ENCODE results near the gene RASSF10.

Gene RASSF10

DNA sequence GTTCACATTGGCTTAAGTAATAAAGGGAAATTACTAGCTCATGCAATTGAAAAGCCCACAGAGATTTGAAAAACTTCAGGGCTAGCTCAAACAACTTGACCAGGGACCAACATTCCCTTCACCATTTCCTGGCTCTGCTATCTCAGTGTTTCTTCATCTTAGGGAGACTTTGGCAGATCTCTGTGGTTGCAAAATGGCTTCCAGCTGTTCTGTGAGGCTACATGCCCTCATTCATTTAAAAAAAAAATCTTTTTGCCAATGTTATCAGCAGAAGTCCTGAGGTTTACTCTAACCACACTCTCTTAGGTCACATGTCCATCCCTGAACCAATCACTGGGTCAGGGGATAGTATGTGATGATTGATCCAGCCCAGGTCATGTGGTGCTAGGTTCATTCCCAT, 13.9 kb upstream of the RASSF10 start:
- DNase-seq = no peak

DNA sequence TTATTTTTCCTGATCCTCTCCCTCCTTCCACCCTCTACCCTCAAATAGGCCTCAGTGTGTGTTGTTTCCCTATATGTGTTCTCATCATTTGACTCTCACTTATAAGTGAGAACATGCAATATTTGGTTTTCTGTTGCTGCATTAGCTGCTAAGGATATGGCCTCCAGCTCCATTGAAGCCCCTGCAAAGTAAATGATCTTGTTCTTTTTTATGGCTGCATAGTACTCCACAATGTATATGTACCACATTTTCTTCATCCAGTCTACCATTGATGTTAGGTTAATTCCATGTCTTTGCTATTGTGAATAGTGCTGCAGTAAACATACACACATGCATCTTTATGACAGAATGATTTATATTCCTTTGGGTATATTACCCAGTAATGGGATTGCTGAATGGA, 13.3 kb upstream of the RASSF10 start:
- DNase-seq = no peak

DNA sequence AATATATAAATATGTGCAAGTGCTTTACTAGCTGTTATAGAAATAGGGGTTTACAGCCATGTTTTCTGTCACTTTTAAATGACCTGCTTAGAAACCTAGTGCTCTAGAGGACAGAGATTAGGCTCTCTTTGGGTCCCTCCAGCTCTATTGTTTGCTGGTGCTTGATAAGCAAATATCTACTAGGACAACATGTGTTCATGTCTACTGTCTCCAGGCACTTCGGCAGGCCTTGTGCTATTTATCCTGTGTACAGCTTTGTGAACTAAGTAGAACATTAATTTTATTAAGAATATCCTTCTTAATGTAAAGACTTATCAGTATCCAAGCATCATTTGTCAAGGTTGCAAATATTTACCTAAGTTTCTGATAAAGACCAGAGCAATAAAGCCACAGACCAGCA, 11.9 kb upstream of the RASSF10 start:
- DNase-seq = no peak

DNA sequence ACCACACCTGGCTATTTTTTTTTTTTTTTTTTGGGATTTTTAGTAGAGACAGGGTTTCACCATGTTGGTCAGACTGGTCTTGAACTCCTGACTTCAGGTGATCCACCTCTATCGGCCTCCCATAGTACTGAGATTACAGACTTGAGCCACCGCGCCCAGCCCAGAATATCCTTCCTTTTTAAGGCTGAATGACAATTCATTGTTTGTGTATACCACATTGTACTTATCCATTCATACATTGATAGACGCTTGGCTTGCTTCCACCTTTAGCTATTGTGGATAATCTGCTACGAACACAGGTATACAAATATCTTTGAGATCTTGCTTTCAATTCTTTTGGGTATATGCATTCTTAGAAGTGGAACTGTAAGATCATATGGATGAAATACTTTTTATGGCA, 10.8 kb upstream of the RASSF10 start:
- no peak for DNase-seq

DNA sequence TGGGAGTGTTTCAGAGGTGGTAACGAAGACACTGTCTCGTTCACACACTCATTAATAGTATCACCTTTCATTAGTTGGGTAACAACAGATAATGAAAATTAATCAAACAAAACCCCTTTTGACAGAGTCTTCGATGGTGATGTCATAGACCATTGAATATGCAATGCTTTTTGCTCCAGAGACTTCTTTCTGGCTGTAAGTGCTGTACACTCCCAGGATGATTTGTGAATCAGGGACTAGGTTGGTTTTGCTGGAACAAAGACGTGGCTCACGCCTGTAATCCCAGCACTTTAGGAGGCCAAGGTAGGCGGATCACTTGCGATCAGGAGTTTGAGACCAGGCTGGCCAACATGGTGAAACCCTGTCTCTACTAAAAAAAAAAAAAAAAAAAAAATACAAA, 9.5 kb upstream of the RASSF10 start:
- DNase-seq = no peak

DNA sequence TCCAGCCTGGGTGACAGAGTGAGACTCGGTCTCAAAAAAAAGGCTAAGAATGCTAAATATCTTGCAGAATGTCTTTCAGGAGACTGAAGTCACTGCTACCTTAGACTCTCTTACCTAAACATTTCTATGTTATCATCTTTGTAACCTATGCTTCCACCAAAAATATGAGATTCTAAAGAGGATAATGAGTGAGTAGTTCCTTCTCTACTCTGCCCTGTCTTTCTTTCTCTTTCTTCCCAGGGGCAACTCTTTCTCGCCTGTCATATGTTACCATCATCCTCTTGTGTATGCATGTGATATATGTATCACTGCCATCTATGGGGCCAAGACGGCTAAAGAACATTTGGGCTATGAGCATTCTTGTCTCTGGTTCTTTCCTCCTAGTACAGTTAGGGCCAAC, 9.0 kb upstream of the RASSF10 start:
- DNase-seq = no peak

DNA sequence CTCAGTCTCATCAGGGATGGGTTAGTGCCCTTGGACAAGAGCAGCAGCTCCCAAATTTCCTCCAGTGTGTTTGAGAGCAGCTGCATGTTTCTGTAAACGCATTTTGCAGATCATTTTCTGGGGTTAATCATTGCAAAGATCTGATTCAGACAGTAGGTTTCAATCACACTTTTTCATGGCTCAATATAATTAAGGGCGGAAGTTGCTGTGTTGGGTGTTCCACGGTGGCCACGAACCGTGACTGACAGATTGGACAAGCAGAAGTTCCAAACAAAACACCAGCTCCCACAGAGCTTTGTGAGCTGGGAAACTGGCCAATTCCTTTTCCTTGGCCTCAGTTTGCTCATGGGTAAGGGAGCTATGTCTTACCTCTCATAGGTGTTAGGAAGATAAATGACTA, 8.4 kb upstream of the RASSF10 start:
- no peak for DNase-seq

DNA sequence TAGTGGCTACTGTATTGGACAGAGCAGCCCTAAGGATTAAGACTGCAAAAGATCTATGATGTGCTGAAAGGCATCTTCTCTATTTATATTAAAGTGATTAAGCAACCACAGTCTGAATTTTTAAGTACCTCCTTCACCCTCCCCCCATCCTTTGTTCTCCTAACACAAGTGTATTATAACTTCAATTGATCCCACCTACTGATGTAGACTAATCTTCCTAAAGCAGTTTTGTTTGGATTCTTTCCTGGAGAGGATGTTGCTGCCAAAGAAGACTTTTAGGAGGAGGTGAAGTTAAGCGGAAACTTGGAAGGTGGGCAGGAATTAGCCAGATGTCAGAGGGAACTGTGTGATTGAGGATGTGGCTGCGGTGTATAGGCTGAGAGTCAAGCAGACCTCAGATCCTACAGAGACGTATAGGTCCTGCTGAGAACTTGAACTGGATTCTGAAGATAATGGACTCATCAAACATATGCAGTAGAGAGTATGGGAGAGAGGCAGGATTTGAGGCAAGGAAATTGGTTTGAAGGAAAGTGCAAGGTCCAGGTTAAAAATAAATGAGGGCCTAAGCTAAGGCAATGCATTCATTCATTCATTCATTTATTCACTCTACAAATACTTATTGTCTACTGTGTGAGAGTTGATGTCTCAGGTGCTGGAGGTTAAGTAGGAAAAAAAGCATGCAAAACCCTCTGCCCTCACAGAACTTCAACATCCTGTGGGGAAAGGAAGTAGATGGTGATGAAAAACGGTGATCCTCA, 5.2 kb upstream of the RASSF10 start:
- DNase-seq = no peak

DNA sequence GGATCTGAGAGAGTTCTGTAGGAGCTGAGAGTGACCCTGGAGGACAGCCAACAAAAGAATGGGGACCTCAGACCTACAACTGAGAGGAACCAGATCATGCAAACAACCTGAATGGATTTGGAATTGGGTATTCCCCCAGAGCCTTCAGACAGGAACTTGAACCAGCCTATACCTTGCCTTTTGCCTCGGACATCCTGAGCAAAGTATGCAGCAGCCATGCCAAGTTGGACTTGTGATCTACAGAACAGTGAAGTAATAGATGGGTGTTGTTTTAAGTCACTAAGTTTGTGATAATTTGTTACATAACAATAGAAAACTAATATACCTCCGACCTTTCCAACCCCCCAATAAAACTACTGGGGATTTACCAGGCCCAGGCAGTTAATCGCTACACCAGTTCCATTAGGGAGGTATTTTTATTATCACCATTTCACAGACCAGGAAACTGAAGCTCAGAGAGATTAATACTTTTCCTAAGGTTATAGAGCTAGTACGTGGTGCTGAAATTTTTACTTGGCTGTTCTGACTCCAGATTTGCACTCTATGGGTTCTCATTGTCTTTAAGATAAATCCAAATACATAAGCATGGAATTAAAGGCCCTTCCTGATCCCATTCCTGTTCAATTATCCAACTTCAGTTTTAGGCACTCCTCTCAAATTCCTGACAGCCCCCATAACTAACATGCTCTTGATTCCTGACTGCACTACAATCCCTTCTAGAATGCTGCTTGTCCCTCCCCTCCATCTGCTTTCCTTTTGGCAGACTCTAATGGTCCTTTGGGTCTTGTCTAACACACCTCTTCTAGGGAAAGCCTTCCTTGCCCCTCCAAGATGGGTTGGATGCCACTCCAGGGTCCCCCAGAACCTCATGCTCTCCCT, 1.7 kb upstream of the RASSF10 start:
- DNase-seq = no peak

DNA sequence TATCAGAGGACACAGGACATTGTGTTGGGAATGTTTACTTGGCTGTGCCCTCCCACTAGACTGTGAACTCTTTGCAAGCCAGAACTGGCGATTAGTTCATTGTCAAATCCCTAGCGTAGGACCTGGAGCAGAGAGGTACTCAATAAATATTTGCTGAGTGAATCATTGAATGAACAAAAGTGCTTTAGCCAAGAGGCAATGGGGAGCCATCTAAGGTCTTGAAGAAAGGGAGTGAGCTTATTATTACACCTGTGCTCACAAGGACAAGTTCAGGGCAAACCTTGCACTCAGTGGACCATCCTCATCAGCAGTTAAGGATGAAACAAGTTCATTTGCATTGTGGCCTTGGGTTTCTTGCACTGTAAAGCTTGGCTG, 1.1 kb upstream of the RASSF10 start:
- DNase-seq = no peak

DNA sequence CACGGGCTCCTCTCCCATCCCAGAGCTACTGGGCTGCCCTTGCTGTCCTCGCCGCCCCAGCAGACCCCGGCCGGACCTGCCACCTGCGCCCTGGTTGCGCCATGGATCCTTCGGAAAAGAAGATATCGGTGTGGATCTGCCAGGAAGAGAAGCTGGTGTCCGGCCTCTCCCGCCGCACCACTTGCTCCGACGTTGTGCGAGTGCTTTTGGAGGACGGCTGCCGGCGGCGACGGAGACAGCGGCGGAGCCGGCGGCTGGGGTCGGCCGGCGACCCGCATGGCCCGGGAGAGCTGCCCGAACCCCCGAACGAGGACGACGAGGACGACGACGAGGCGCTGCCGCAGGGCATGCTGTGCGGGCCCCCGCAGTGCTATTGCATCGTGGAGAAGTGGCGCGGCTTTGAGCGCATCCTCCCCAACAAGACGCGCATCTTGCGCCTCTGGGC, 382 bp downstream of the RASSF10 start:
- no peak for DNase-seq

DNA sequence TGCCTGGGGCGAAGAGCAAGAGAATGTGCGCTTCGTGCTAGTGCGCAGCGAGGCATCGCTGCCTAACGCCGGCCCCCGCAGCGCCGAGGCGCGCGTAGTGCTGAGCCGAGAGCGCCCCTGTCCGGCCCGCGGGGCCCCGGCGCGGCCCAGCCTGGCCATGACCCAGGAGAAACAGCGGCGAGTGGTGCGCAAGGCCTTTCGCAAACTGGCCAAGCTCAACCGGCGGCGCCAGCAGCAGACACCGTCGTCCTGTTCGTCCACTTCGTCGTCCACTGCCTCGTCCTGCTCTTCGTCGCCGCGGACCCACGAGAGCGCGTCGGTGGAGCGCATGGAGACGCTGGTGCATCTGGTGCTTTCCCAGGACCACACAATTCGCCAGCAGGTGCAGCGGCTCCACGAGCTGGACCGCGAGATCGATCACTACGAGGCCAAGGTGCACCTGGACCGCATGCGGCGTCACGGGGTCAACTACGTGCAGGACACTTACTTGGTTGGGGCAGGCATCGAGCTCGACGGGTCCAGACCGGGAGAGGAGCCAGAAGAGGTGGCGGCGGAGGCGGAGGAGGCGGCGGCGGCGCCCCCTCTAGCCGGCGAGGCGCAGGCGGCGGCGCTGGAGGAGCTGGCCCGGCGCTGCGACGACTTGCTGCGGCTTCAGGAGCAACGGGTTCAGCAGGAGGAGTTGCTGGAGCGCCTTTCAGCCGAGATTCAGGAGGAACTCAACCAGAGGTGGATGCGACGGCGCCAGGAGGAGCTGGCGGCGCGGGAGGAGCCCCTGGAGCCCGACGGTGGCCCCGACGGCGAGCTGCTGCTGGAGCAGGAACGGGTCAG, 1.0 kb downstream of the RASSF10 start:
- DNase-seq = no peak

DNA sequence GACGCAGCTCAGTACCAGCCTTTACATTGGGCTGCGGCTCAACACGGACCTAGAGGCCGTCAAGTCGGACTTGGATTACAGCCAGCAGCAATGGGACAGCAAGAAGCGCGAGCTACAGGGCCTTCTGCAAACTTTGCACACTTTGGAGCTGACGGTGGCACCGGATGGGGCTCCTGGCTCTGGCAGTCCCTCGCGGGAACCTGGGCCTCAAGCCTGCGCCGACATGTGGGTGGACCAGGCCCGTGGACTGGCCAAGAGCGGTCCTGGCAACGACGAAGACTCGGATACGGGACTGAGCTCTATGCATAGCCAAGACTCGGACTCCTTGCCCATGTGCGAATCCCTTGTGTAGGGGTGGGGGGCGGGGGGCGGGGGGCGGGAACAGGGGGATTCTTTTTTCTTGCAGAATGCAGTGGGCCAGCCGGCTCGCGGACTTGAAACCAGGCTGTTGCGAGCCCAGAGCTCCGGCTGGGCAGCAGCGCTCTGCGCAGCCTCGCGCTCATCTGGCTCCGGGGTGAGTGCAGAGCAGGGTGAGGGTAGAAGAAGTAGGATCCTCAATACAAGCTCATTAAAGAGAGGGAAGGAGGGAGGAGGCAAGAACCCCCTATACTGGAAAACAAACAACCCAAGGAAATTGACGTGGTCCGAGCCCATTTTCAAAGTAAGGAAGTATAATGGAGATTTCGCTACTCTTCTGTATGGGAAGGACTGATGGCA, 1.8 kb downstream of the RASSF10 start:
- no peak for DNase-seq

DNA sequence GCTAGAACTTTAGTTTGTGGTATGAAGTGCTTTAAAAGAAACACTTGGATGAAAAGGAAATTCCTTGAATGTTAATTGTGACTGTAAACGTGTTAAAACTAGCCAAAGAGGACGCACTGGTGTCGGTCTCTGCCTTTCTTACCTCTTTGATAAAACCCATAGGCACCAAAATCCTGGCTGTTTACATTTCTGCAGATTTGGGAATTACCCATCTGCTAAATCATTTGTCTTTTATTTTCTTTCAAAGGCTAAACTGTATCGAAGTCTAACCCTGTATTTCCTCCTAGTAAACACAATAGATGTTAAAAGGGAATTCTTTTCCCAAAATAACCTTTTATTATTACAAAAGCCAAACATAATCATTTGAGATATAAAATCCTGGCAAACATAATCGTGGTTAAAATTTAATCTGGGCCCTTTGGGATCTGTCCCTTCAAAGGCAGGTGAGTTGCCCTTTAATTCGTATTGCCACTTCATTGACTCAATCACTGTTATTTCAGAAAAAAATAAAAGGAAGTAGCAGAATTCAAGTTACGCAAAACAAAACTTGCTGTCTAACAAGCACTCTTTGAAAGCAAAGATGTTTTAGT, 2.4 kb downstream of the RASSF10 start:
- no peak for DNase-seq

DNA sequence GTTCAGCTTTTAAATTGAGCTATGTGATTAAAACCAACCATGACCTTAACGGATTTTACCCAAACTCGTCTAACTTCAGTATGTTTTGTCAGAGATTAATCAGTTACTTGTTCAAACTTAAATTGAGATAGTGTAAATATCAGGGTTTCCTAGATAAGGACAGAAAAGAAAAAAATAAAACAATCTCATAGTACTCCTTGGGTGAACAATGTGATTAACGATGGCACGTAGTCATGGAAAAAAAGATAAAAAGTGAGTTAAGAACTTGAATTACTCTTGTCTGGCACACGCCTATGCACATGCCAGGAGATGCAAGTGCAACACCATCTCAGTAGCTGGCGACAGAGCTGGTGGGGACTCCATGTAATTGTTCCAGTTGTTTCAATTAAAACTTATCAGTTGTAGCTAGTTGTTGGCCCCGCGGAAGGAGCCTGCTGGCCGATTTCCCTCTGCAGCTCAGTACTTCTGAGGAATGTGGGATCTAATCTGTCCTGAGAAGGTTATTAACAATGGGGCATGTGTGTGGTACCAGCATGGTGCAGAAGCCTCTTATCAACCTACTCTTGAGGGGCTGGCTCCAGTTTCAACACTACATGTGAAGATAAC, 3.0 kb downstream of the RASSF10 start:
- no peak for DNase-seq

DNA sequence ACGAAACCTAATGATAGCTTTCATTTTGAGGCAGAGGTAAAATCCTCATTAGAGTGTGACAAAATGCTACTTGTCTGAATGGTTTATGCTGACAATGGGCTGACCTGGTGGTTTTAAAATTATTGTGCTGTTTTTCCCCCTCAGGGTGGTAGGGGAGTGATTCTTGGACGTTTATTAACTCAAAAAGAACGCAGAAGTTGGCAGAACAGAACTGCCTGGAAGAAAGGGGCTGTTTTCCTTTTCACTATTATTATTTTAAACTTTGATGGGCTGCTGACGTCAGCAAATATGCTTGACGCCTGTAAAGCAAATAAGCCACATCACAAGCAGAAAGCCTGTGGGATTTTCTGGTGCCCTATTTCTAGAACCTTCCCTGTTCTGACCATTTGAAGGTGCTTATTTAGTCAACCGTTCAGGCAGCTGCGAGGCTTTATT, 4.0 kb downstream of the RASSF10 start:
- no peak for DNase-seq

DNA sequence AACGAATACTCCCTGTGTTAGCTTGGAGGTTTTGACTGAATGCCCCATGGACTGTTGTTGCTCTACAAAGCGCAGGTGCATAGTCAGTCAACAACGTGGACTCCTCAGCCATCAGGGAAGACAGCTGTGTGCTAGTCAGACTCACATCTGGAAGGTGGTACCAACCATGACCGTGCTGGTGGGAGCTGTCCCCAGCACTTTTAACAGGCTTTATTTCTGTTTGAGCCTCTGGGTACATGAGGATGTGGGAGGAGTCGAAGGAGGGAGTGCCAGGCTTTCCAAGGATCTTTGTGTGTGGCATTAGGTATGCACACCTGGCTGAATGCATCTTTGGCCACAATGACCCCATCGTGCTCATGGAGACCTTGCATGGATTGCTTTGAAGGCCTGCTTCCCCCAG, 6.6 kb downstream of the RASSF10 start:
- no peak for DNase-seq

DNA sequence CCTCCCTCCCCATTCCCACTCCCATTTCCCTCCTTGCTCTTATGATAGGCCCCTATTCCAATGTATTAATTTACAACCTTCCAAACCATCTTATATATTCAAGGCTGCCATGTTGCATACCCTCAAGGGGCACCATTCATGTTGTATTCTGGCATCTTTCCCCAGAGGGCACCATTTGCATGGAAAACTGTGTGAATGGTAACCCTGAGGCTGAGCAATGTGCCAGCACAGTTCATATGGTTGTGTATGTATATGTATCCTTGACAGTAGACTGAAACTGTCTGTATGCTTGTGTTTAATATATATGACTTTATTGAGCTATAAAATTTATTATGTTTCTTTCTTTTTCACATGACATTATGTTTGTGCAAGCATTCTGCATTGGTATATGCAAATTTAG, 7.3 kb downstream of the RASSF10 start:
- no peak for DNase-seq

DNA sequence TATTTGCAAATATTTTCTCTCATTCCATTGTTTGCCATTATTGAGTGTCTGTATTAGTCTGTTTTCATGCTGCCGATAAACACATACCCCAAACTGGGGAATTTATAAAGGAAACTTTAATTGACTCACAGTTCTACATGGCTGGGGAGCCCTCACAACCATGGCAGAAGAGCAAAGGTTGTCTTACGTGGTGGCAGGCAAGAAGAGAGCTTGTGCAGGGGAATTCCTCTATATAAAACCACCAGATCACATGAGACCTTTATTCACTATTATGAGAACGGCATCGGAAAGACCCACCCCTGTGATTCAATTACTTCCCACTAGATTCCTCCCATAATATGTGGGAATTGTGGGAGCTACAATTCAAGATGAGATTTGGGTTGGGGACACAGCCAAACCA, 10.2 kb downstream of the RASSF10 start:
- DNase-seq = no peak

DNA sequence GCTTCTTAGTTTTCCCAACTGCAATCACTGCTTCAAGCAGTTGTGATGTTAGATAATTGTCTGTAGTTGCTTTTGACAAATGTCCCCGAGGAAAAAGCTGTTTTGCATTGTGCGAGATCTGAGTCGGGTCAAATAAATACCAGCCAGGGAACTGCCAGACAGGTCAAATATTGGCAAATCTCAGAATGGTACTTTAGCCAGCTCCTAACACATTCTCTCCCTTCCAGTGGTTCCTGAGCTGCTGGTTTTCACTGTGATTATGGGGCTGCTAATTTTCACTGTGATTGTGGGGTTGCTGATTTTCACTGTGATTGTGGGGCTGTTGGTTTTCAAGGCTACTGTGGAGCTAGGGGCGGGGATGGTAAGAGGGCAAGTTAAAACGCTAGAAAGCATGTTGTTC, 14.3 kb downstream of the RASSF10 start:
- DNase-seq = no peak

DNA sequence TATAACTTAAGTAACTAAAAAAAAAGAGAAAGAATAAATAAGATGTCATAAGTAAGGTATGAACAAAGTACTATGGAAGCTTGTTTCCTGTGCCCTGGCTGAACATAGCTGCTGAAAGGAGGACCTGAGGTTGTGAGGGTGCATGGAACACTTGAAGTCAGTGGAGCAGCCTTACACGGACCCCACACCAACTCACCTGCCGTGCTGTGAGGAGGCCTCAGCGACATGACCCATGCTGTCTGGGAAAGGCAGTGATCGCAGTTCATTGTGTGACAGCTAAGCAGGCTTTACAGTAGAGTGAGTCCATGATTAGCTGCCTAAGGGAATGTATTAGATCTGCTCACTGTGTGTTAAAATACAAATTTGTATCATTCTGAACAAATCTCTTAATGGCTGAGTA, 17.6 kb downstream of the RASSF10 start:
- no peak for DNase-seq

DNA sequence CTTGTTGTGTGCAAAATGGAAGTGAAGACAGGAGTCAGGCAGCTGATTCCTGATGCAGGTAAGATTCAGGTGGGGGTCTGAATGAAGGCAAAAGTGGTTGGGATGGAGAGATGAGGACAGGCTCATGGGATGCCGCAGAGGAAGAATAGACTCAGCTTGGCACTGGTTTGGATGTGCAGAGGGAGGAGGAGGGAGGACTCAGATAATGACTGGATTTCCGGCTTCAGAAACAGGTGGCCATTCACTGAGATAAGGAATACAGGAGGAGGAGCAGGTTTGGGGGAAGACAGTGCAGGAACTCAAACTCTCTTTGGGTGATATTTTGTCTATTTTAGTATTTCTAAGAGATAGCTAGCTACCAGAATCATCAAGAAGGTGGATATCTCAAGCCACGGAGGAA, 19.2 kb downstream of the RASSF10 start:
- DNase-seq = no peak
